H1 (cell line): ENCODE data around the gene LRWD1. TPM values are rescaled to one million over a fixed set of nuclear protein-coding genes. Genes with fewer than 3 reads are reported as not detected.

Experiments
- CTCF ChIA-PET: fragments of 300-600 bp; sonication (Branson Sonifier 250); formaldehyde crosslinking; loops from one replicate; lab custom pipeline; 2021; ENCODE audit not compliant: partially characterized antibody; lab: Charles Lee
- POLR2A ChIA-PET: fragments of 300-600 bp; sonication (Branson Sonifier 250); formaldehyde crosslinking; loops from one replicate; lab custom pipeline; 2021; ENCODE audit warnings: inconsistent platforms; ENCODE audit not compliant: partially characterized antibody; lab: Charles Lee
- DNase-seq, 2 experiments: peaks; one replicate each; pipeline versions ENCODE4 v3.0.0 to v3.0.0-alpha.2; 2010 to 2022; ENCODE audit warnings: low spot score in 2 of 2, low read depth in 1 of 2, mixed read lengths in 1 of 2
- FAIRE-seq: peaks from 2 replicates; lab custom pipeline; 2011; peaks lifted over from hg19 to GRCh38; lab: Jason Lieb, UNC
- H2AFZ ChIP-seq: 2 replicates; pipeline ENCODE4 v1.8.1; 2012; ENCODE audit warnings: low read length, inconsistent platforms
- H2AK5ac ChIP-seq: 2 replicates; pipeline ENCODE4 v1.6.1; 2013; ENCODE audit warnings: low read depth, low read length
- H2BK120ac ChIP-seq: replicated peaks from 2 replicates; pipeline ENCODE3; 2013; ENCODE audit warnings: low read depth, low read length, inconsistent platforms
- H2BK12ac ChIP-seq: 2 replicates; pipeline ENCODE4 v1.6.1; 2013; ENCODE audit warnings: low read depth, low read length
- H2BK15ac ChIP-seq: 2 replicates; pipeline ENCODE4 v1.6.1; 2013; ENCODE audit warnings: low read length
- H2BK20ac ChIP-seq: 2 replicates; pipeline ENCODE4 v1.6.1; 2013; ENCODE audit warnings: low read length
- H2BK5ac ChIP-seq: 2 replicates; pipeline ENCODE4 v1.6.1; 2013; ENCODE audit warnings: low read depth, low read length
- H3K14ac ChIP-seq: 2 replicates; pipeline ENCODE4 v1.6.1; 2013; ENCODE audit warnings: inconsistent platforms; ENCODE audit not compliant: insufficient read length
- H3K18ac ChIP-seq: 2 replicates; pipeline ENCODE4 v1.6.1; 2013; ENCODE audit warnings: low read length; ENCODE audit errors: extremely low read depth
- H3K23ac ChIP-seq: 2 replicates; pipeline ENCODE4 v1.6.1; 2013; ENCODE audit warnings: inconsistent platforms; ENCODE audit not compliant: insufficient read length
- H3K23me2 ChIP-seq: 2 replicates; pipeline ENCODE4 v1.6.1; 2013; ENCODE audit warnings: low read depth, low read length
- H3K27ac ChIP-seq: 2 replicates; pipeline ENCODE4 v1.6.1; 2011; ENCODE audit warnings: low read depth, low read length, inconsistent platforms
- H3K27me3 ChIP-seq, 4 experiments: replicated peaks in 1 of 4; 1 replicate in 1 of 4; 2 replicates in 3 of 4; pipeline versions ENCODE4 v1.6.1 to v1.8.1; 2011 to 2013; ENCODE audit warnings: low read length in 3 of 4, mild to moderate bottlenecking in 3 of 4, inconsistent platforms in 2 of 4, mixed read lengths in 2 of 4, moderate library complexity in 1 of 4; ENCODE audit not compliant: control insufficient read depth in 3 of 4, insufficient read depth in 3 of 4; ENCODE audit errors: extremely low read depth in 1 of 4
- H3K36me3 ChIP-seq, 4 experiments: 2 replicates each; pipeline versions ENCODE4 v1.6.1 to v1.8.1; 2011 to 2013; ENCODE audit warnings: mild to moderate bottlenecking in 4 of 4, low read length in 3 of 4, moderate library complexity in 2 of 4, control low read depth in 1 of 4, inconsistent platforms in 1 of 4; ENCODE audit not compliant: insufficient read depth in 4 of 4, control insufficient read depth in 2 of 4
- H3K4ac ChIP-seq: replicated peaks from 2 replicates; pipeline ENCODE3; 2013; ENCODE audit warnings: low read length, low read depth, mixed read lengths, inconsistent platforms; ENCODE audit not compliant: insufficient read length
- H3K4me1 ChIP-seq, 4 experiments: replicated peaks in 1 of 4; 1 replicate in 1 of 4; 2 replicates in 3 of 4; pipeline versions ENCODE4 v1.6.1 to v1.8.1; 2011 to 2013; ENCODE audit warnings: low read length in 3 of 4, inconsistent platforms in 2 of 4, mixed read lengths in 1 of 4; ENCODE audit not compliant: insufficient read depth in 4 of 4, control insufficient read depth in 3 of 4
- H3K4me2 ChIP-seq, 2 experiments: 2 replicates each; pipeline versions ENCODE4 v1.6.1 to v1.8.1; 2011 to 2013; ENCODE audit warnings: low read depth in 2 of 2, low read length in 2 of 2, control low read depth in 1 of 2, inconsistent platforms in 1 of 2, mild to moderate bottlenecking in 1 of 2; ENCODE audit not compliant: insufficient read depth in 1 of 2
- H3K4me3 ChIP-seq, 4 experiments: fragments of 200-600, 300-600 bp in 1 of 4; sonication (generic), shearing (Covaris generic), sonication (Bioruptor Twin) in 1 of 4; 2 replicates each; pipeline versions ENCODE4 v1.5.1 to v1.8.1; 2011 to 2016; ENCODE audit warnings: low read length in 4 of 4, low read depth in 3 of 4, control low read depth in 2 of 4, inconsistent platforms in 2 of 4, mild to moderate bottlenecking in 2 of 4, mixed read lengths in 1 of 4, moderate library complexity in 1 of 4; ENCODE audit not compliant: insufficient read depth in 2 of 4; ENCODE audit errors: extremely low read depth in 1 of 4
- H3K56ac ChIP-seq: replicated peaks from 2 replicates; pipeline ENCODE3; 2013; ENCODE audit warnings: low read depth, mild to moderate bottlenecking, mixed read lengths, low read length, inconsistent platforms; ENCODE audit not compliant: insufficient read length
- H3K79me1 ChIP-seq: 2 replicates; pipeline ENCODE4 v1.6.1; 2013; ENCODE audit warnings: low read depth, low read length, control low read depth
- H3K79me2 ChIP-seq, 2 experiments: 2 replicates each; pipeline versions ENCODE4 v1.6.1 to v1.8.1; 2012 to 2013; ENCODE audit warnings: low read length in 2 of 2, mild to moderate bottlenecking in 2 of 2, inconsistent platforms in 1 of 2; ENCODE audit not compliant: insufficient read depth in 2 of 2, control insufficient read depth in 1 of 2
- H3K9ac ChIP-seq, 4 experiments: replicated peaks in 1 of 4; 1 replicate in 1 of 4; 2 replicates in 3 of 4; pipeline versions ENCODE4 v1.6.1 to v1.8.1; 2011 to 2013; ENCODE audit warnings: low read depth in 3 of 4, low read length in 3 of 4, control low read depth in 2 of 4, mild to moderate bottlenecking in 2 of 4, moderate library complexity in 2 of 4, inconsistent platforms in 1 of 4; ENCODE audit errors: extremely low read depth in 1 of 4
- H3K9me3 ChIP-seq, 2 experiments: 2 replicates each; pipeline versions ENCODE4 v1.6.1 to v1.8.1; 2012 to 2013; ENCODE audit warnings: mild to moderate bottlenecking in 2 of 2, moderate library complexity in 2 of 2, control low read depth in 1 of 2, inconsistent platforms in 1 of 2, low read depth in 1 of 2, low read length in 1 of 2, mixed read lengths in 1 of 2; ENCODE audit not compliant: insufficient read depth in 2 of 2
- H4K20me1 ChIP-seq, 2 experiments: replicated peaks in 1 of 2; 2 replicates each; pipeline versions ENCODE3 to v1.8.1; 2011 to 2013; ENCODE audit warnings: inconsistent platforms in 2 of 2, low read length in 2 of 2, mild to moderate bottlenecking in 1 of 2; ENCODE audit not compliant: insufficient read depth in 2 of 2, control insufficient read depth in 1 of 2
- H4K5ac ChIP-seq: 2 replicates; pipeline ENCODE4 v1.6.1; 2013; ENCODE audit warnings: low read length, low read depth, mixed read lengths, inconsistent platforms; ENCODE audit not compliant: insufficient read length
- H4K8ac ChIP-seq: 2 replicates; pipeline ENCODE4 v1.8.0; 2013; ENCODE audit warnings: mild to moderate bottlenecking, moderate library complexity, low read length, inconsistent platforms; ENCODE audit not compliant: insufficient read depth; ENCODE audit errors: extremely low read depth
- H4K91ac ChIP-seq: replicated peaks from 2 replicates; pipeline ENCODE3; 2013; ENCODE audit warnings: low read length, mixed read lengths, inconsistent platforms; ENCODE audit not compliant: insufficient read length
- GTF2F1 ChIP-seq: IDR thresholded peaks from 2 replicates; pipeline ENCODE4 v1.6.1; 2012; ENCODE audit warnings: low read depth, low read length, improper control_type of control experiment, borderline replicate concordance
- PHF8 ChIP-seq: fragments of 200-600 bp; sonication (generic); conservative IDR thresholded peaks from 2 replicates; pipeline ENCODE4 v1.7.1; 2012; ENCODE audit warnings: low read depth, mild to moderate bottlenecking, inconsistent platforms, low read length, moderate library complexity
- RFX5 ChIP-seq: IDR thresholded peaks from 2 replicates; pipeline ENCODE4 v1.6.1; 2011; ENCODE audit warnings: low read depth, low read length, improper control_type of control experiment, borderline replicate concordance
- SIRT6 ChIP-seq: IDR thresholded peaks from one replicate; pipeline ENCODE4 v1.7.1; 2012; ENCODE audit warnings: low read length, inconsistent platforms
- TCF12 ChIP-seq: IDR thresholded peaks from 2 replicates; pipeline ENCODE4 v1.6.1; 2011; ENCODE audit warnings: low read depth, mild to moderate bottlenecking, low read length
- TEAD4 ChIP-seq: IDR thresholded peaks from 2 replicates; pipeline ENCODE4 v1.6.1; 2012; ENCODE audit warnings: low read depth, low read length, inconsistent platforms, mixed read lengths
- WGBS, 2 experiments: shearing (Covaris generic) in 1 of 2; methylation state at CpG; one replicate each; pipeline versions ENCODE4 v1.1.6 to v1.1.7; 2013 to 2015; ENCODE audit warnings: low lambda C conversion rate in 2 of 2, mixed read lengths in 2 of 2, inconsistent platforms in 1 of 2, low coverage in 1 of 2, missing lambda C conversion rate in 1 of 2; ENCODE audit not compliant: insufficient replicate concordance in 2 of 2, insufficient coverage in 1 of 2, insufficient read length in 1 of 2; ENCODE audit errors: extremely low coverage in 1 of 2, missing lambda C conversion rate in 1 of 2; 5-methylcytosine and 5-hydroxymethylcytosine counted together
- polyA plus RNA-seq, 7 experiments: library from polyadenylated mRNA; depleted of rRNA in 3 of 7; stranded (reverse) in 5 of 7; unstranded in 2 of 7; fragments of >200 nt in 5 of 7; fragments of 200-250 nt in 2 of 7; gene quantifications; 1 replicate in 5 of 7; 2 replicates in 1 of 7; 4 replicates in 1 of 7; pipeline versions ENCODE4 v1.2.1 to v1.2.3, GENCODE V29; 2011 to 2013; ENCODE audit warnings: missing spikeins in 2 of 7, mixed read lengths in 2 of 7
- total RNA-seq: library from RNA; stranded (reverse); fragmentation: NEBNext Ultra II Directional; extraction: Animal tissue kit (Norgen Biotek cat#: 25700); gene quantifications from 2 replicates; pipeline ENCODE4 v1.2.1, GENCODE V29; 2021

LRWD1 gene
- total and polyA plus RNA-seq, 2 of the 8 experiments (the other 6 are each of a cell fraction or from before 2014, with no cell fraction given) = 23.4 to 26.8 TPM

DNA sequence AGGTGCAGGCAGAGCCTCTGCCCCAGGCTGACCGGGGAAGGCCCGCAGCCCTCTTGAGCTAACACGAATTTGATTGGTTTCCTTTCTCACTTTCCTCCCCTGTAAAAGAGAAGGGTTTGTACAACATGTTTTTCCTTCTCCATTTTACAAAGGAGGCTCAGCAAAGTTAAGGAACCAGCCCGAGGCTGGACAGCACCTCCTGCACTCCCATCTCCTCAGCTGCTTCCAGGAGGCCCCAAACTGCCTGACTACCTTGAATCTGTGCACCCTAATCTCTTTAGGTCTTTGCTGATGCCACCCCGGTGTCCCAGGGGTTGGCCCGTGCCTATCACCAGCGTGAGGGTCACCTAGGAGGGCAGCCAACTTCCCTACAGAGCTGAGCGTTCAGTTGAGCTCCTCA is 4.3 kb upstream of the LRWD1 start:
- Histone ChIP-seq H3K27me3 (no peaks in the 10 kb centered on the region; a peak in 1 of 7 replicates), H3K9ac (no peak overlapping the region), H3K4me2 (no peak overlapping the region), H3K9me3 (no peaks in the 10 kb centered on the region), H3K4me3 (no peak overlapping the region), H4K5ac (no peak overlapping the region), H3K27ac (no peak overlapping the region), H2AK5ac (no peak overlapping the region), H3K18ac (no peak overlapping the region), H2AFZ (no peak overlapping the region), H3K23me2 (peaks cover 5% of the 10 kb centered on the region; the same call in 1 of the 2 replicates), H3K79me1 (peaks cover 9% of the 10 kb centered on the region), H2BK12ac (no peak overlapping the region), H3K23ac (no peak overlapping the region), H2BK5ac (no peak overlapping the region), H2BK20ac (no peak overlapping the region), H3K56ac (no peak overlapping the region), H3K14ac (no peak overlapping the region), H4K20me1 (peaks cover 0 to 2% of the 10 kb centered on the region in 2 experiments), H3K4ac (no peak overlapping the region), H2BK15ac (no peak overlapping the region), H3K4me1 (peaks cover 0 to 7% (median 1%) of the 10 kb centered on the region in 4 experiments; a peak in 3 of 7 replicates), H3K79me2 (peaks cover 0 to 11% of the 10 kb centered on the region in 2 experiments; a peak in 2 of 4 replicates), H2BK120ac (no peak overlapping the region), H3K36me3 (peaks cover 7 to 22% (median 17%) of the 10 kb centered on the region in 4 experiments; a peak in 5 of 8 replicates), H4K8ac (no peak overlapping the region), H4K91ac (no peak overlapping the region)
- CTCF ChIA-PET = interaction anchor here (1.4 to 1.8 kb wide), 2 partner anchors 10 to 56 kb away, joined by 5 read pairs; no protein-coding TSS in a partner anchor
- WGBS, 2 experiments = 89% methylated on average over 8 of the region's 8 CpGs; no CpG with 5 or more reads in 1 of the 2 experiments
- TF ChIP-seq PHF8 (no peak), TEAD4 (no peak), GTF2F1 (no peak), TCF12 (no peak), SIRT6 (no peak), RFX5 (no peak)
- FAIRE-seq (no peak), DNase-seq (no peak)
- POLR2A ChIA-PET = interaction anchor here (0.6 to 1.1 kb wide), 2 partner anchors 8 to 64 kb away, joined by 3 to 4 read pairs; partner anchors contain the start of gene PRKRIP1
